NCI-H1930 (cell line): ENCODE results near the gene PAXX.

Experiments
- DNase-seq, 2 experiments: peaks; one replicate each; lab custom pipeline; 2025; lab: John Stamatoyannopoulos, UW

Gene PAXX

DNA sequence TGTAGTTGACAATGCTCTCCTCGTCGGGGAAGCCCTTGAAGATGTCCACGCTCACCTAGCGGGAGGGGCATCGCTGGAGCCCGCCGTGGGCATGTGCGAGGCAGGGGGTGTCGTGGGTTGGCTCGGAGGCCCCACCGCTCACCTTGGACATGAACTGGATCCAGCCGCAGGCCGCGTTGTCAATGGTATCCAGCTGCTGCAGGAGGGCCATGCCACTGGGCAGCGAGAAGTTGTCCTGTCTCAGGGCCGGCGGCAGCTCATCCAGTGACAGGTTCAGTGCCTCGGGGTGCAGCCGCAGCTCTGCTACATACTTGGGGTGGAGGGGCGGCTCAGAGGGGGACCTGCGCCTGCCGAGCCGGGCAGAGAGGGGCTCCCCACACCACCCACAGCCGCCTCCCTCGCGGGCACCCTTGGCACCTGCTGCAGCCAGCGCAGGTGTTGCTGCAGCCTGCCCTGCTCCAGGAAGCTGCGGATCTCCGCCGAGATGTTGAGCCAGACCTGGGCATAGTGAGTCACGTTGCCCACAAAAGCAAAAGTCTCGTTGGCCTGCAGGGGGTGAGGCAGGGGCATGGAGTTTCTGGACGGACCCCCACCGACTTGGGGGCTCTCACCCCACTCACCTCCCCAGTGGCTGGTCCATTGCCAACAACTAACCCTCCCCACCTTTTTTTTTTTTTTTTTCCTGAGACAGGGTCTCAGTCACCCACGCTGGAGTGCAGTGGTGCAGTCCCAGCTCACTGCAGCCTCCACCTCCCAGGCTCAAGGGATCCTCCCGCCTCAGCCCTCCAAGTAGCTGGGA is 26.7 kb downstream of the PAXX start:
- DNase-seq, result no peak

DNA sequence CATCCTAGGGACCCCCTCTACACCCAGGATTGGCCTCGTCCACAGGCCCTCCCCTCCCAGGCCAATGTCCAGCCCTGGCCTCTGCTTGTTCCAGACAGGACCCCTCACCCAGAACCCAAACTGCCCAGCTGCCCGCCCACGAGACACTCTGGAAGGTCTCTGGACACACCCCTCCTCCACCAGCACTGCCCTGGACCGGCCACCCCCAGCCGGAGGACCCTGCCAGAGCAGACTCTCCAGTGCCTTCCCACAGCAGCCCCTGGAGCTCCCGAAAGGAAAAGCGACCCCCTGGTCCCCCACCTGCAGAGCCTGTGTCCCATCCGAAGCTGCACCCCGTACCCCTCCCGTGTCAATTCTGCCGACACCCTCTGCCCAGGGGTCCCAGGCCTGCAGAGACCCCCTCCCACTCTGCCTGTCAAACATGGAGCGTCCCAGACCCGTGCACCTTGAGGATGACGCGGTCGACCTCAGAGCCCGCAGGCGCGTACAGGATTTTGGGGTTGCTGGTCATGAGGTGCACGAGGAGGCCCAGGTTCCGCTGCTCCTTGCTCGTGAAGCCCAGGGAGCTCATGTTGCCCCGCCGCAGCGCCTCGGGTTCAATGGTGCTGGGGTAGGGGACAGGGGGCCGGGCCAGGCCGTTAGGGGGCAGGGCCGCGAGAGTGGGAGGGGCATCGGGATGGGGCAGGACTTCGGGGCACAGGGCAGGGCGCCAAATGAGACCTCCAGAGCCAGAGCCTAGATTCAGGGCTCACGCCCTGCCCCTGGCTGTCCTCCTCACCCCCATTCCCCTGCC is 27.9 kb downstream of the PAXX start:
- no peak for DNase-seq

DNA sequence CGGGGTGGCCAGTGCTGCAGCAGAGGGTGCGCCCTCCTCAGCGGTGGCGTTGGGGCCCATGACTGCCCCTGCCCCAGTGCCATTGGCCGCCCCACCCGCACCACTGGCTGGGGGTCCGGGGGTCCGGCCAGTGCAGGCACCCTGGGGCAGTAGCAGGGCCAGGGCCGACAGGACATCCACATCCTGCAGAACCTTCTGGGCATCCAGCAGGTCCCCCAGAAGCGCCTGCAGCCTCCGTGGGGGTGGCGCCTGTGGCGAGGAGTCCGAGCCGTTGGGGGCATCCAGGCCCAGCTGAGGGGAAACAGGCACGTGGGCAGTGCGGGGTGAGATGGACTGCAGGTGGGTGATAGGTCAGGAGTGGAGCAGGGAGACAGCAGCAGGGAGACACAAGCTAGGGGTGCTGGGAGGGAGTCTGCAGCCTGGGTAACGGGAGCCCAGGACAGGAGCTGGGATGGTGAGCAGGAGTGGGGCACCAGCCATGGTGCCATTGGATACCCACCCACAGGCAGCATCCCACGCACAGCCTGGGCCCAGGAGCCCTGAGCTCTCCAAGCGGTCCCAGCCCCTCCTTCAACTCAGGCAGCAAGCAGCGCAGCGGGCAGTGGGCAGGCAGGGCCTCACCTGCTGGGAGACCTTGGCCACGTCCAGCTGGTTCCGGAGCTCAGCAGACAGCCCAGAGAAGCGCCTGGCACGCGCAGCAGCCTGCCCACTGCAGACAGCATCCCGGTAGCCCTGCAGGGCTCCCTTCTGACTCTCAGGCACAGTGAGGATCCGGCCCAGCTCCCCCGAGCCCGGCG is 28.7 kb downstream of the PAXX start:
- DNase-seq, result no peak

DNA sequence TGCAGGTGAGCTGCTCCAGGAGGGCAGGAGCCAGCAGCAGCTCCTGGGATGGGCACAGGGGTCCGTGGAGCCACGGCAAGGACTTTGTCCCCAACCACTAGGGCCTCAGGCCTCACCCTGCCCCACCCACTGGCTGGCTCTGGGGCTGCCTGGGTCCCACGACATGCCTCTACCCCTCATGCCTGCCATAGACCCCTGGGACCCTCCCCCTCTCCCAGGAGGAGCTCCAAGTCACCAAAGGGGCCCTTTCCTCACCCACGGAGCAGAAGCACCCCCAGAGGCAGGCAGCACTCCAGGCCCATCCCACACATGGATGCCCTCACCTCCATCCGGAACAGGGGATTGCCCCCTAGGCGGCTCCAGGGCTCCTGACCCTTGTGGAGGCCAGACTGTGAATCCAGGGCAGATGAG is 29.4 kb downstream of the PAXX start:
- DNase-seq, result no peak

DNA sequence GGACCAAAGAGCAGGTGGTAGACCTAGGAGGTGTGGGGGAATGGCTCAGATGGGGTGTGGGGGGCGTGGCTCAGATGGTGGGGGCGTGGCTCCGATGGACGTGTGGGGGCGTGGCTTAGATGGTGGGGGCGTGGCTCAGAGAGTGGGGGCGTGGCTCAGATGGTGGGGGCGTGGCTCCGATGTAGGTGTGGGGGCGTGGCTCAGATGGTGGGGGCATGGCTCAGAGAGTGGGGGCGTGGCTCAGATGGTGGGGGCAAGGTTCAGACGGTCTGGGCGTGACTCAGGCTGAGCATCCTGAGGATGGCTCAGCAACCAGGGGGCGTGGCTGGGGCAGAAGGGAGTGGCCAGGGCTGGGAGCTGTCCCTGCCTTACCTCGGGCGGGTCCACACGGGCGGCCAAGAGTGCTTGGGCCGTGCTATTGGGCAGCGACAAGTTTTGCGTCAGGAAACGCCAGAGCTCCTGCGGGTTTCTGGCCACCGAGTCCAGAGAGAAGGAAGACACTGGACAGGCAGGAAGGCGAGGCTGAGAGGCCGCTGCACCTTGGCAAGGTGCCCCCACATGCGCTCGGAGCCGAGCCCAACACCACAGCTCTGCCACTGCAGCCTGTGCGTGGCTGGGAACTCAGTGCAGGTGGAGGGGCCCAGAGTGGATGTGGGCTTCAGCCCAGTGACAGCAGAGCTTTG is 29.9 kb downstream of the PAXX start:
- peak in 1 of 2 experiments; percentile 48 for DNase-seq

DNA sequence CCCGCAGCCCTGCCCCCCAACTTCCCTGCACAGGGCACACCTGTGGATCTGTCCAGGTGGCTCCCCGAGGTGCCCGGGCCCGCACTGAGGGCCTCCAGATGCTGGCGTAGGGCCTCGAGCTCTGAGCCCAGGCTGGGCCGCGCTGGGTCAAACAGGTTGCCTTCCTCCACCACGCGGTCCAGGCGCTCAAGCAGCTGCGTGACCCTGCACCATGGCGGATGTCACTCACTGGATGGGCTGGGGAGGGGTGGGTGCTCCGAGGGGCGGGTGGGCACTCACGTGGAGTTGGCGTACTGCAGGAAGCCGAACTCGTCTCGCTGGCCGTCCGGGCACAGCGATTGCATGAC is 30.4 kb downstream of the PAXX start:
- DNase-seq, result no peak

DNA sequence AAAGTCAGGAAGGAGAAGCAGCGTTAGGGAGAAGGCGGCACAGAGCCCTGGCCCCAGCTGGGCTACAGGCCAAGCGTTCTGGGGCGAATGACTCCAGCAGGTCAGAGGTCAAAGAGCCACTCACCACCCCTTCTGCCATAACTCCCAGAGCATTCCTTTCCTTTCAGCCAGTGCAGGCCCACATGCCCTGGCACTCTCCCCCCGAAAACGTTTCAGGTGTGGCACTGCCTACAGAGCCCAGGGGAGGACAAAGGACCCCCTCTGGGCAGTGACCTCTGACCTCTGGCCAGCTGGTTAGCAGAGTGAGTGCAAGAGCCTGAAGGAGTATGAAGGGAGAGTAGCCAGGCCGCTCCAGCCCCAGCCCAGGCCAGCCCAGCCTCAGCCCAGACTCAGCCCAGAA is 30.9 kb downstream of the PAXX start:
- DNase-seq, result no peak

DNA sequence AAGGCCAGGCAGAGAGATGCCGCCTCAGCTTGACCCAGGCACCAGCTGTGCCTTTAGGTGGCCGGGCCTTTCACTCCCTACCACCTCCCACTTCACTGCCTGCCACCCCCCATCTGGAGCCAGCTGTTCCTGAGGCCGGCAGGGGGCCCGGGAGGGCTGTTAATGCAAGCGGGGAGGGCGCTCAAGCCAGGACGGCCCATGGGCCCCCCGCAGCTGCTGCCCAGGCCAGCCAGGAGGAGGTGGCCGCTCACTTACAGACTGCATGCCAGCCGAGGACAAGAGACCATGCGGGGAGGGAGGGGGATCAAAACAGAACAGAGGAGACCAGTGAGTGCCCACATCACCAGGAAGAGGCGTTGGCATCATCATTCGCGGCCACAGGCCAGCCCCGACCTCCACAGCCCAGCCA is 31.4 kb downstream of the PAXX start:
- DNase-seq, result no peak

DNA sequence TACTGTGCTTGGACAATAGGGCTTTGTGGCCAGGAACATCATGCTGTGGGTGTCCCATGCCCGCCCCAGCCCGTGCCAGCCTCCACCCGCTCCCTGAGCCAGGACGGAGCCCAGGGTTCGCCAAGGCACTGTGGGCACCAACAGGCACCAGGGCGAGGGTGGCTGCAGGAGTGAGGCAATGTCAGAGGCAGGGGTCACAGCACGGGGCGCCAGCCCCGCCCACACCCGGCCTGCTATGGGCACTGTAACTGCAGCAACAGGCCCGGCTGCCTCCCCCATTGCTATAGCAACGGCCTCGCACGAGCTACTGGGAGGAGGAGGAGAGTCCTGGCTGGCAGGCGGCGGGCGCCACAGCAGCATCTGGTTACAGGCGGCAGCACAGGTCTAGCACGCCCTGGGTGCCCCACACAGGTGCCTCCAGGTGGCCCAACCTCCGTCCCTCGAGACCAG is 33.3 kb downstream of the PAXX start:
- DNase-seq, result no peak

DNA sequence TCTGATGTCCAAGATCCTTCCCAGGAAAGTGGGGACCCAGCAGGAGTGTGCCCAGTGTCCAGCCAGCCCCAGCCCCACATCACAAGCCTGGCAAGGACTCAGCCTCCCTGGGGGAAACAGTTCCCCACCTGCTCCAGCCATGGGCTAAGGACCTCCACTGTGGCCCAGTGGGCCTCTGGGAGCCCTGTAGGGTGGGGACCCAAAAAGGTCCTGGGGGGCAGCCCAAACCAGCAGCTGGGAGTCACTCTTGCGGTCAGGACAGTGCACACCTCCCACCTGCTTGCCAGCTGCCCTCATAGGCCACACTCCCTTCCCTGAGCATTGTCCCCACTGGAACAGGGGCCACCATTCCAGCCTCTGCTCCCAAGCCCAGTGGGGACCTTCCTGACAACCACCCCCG is 34.2 kb downstream of the PAXX start:
- DNase-seq, result no peak

DNA sequence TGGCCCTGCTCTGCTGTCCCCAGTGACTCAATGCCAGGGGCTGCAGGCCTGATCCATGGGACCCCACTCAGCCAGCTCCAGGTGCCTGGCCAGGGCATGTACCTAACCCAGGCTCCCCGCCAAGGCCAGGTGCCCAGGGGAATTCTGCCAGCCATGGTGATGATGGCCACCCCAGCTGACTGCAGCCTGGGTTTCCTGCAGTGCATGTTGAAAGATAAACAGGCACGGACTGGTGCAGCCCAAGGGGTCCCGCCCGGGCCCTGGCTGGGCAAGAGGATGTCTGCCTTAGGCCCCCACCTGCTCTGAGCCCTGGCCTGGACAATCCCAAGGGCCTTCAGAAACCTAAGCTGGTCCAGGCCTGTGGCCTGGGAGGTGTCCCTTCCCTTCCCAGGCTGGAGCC is 34.6 kb downstream of the PAXX start:
- no peak for DNase-seq

DNA sequence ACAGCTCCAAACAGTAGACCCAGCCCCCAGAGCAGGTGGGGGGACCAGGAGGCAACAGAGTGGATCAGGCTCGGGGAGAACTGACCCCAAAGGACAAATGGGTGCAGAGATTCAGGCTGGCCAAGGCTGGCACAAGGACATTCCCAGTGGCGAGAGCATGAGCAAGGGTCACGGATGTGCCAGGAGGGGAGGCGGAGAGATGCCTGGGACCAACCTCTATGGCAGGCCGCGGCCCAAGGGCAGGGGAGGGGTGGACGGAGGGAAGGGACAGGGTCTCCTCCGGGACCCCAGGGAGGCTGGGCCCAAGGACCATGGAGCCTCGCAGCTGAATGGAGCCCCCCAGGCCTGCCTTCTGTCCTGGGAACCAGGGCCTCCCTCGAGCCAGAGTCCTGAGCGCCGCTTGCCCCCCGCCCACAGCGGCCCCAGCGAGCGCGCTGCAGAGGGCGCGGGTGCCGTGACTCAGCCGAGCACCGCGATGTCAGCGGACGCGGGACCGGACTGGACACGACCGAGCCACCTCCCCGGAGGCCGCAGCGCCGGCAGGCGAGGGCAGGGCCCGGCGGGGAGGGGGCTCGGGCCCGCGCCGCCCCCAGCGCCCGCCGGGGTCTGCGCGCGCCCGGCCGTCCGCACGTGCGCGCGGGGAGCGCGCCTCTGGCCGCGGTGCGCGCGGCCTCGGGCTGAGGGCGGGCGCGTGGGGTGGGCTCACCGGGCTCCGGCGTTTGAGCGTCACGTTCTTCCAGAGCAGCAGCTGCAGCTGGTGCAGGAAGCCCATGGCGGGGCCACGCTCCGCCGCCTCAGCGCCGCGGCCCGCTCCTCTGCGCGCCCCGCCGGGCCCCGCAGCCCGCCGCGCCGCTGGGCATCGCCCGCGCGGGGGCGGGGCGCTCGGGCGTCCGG is 35.4 kb downstream of the PAXX start, which contains the start of gene ABCA2:
Gene ABCA2, minus strand, starts transcription at position 869 of the 894 bp plus-strand sequence. Its CDS starts 97 bp downstream, at position 772.
- no peak for DNase-seq

DNA sequence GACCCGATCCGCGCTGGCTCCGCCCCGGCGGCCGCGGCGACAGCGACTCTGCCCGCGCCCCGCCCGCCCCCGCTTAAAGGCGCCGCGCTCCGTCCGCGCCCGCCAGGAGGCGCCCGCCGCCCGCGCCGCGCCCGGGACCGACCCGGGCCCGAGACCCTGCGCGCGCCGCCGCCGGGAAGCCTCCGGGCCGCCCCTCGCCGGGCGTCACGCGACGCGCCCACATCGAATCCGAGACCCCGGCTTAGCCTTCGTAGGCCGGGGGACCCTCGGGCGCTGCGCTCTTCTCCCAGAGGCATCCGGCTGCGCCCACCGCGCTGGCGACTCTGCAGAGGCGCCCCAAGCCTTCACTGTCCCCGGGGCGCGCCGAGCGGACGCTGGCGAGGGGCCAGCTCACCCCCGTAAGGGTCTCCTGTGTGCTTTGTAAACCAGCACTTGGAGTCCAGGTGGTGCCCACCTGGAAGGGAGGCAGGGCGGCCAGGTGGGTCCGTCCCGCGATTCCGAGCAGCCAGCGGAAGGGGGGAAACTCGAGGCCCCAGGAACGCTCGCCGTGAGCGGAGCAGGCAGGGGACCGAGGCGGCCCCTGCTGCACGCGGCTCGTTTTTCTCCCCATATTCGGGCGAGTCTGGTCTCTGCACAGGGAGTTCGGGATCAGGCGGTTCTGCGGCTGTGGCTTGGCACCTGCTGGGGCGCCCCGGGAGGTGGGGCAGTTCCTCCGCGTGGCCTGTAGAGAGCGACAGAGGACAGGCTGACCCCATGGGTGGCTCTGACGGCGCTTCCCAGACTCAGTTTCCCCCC is 36.2 kb downstream of the PAXX start:
- DNase-seq, result peak; percentile 63 to 81

DNA sequence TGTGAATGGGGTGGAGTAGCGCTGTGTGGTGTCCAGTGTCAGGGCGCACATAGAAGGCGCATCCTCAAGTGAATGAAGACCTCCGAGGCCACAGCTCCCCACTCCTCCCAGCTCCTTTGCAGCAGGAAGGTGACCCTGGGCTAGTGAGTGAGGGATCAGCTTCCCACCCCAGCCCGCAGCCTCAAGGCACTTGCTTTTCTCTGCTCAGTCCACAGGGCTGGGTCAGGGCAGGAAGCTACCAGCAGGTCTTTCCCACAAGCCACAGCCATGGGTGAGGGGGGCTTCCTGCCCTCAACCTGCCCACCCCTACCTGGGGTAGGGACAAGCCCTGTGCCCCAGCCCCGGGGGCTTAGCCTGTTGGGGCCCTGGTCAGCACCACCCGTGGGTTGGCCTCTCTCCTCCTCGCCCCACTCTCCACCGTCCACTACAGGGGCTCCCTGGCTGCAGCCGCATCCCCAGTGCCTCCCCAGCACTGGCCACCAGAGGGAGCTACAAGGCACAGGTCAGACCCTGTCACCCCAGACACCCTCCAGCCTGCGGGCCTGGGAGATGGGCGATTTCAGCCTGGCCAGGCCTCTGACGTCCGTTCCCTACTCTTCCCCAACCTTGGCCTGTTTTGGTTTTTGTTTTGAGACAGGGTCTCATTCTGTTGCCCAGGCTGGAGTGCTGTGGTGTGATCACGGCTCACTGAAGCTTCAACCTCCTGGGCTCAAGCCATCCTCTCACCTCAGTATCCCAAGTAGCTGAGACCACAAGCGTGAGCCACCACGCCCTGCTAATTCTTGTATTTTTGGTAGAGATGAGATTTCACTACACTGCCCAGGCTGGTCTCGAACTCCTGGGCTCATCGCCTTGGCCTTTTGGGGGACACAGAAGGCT is 37.1 kb downstream of the PAXX start:
- DNase-seq, result peak; percentile 36 to 42

DNA sequence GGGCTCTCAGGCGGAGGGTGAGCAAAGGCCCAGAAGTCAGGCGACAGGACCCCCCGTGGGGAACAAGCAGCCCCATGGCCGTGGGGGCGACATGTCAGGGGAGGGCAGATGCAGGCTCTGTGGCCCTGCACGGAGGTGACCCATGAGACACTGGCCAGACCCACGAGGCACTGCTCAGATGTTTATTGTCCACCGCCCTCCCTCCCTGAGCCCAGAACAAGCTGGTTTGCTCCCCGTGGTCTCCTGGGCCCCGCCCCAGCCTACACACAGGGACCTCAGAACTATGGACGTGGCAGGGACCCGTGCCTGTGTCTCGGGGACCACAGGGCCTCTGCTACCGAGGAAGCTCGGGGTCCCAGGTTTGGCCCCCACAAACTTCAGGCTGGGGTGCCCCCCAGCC is 37.8 kb downstream of the PAXX start:
- DNase-seq, result no peak

DNA sequence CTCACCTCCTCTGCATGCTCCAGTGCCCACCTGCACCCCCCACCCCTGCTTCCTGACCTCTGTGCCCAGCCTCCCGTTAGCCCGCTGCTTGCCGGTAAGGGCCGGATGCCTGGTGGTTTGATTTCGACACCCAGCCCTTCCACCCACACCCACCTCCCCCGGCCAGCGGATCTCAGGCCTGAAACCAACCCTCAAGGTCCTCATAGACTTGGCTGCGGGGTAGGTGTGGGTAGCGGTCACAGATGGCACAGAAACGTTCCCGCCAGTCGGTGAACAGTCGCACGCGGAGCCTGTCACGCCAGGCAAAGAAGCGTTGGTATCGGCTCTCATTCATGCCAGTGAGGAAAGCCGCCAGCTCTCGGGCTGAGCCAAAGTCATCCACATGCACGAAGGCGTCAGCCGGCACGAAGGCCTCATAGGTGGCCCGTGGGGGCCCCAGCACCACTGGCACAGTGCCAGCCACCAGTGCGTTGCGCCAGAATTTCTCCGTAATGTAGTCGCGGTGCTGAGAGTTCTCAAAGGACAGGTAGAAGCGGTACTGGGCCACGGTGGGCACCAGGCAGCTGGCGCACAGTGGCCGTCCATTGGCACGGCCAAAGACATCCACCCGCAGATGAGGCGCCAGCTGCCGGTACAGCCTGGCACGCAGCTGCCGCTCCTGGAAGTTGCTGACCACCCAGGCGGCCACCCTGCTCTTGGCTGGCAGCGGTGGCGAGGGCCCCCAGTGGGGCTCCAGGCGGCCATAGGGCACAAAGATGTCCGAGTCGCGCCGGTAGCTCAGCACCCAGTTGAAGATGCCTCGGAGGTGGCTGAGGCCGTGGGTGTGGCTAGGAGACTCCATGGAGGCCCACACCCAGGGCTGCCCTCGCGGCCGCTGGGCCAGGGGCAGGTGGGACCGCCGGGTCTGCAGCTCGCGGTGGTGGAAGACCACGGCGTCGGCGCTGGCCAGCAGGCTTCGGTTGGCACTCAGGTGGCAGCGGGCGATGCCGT is 38.6 kb downstream of the PAXX start:
- DNase-seq, result no peak

DNA sequence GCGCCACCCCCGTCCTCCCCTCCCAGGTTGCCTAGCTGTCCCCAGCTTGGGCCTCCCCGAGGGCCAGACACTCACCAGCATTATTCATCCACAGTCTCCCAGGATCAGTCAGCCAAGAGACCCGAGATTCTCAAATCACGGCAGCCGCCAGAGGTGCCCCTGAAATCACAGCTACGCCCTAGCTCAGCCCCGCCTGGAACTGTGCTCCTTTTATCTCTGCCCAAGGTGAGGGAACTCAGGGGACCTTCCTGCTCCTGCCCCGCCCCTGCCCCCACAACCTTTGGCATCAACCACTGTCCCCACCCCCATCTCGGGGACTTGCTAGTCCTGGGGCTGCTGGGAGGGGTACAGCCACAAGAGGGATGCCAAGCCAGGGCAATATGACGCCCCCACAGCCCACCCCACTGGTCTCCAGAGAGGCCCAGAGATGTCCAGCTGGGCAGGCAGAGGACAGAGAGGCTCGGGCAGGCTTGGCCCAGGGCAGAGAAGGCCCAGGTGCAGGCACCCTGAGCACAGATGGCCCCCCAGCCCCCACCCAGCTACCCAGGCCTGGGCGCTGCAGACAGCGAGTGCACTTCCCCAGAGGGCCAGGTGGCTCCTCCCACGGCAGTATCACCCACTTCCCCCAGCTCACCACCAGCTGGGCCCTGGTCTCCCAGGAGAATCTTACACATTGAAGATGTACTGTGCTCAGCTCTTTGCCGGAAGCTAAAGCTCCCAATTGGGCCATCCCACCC is 39.9 kb downstream of the PAXX start, which contains the start of gene FUT7:
Gene FUT7, minus strand, starts transcription at position 185 of the 737 bp plus-strand sequence. Its CDS starts 97 bp downstream, at position 88.
- no peak for DNase-seq
